TTC549 (cell line): ENCODE data around the gene PRM1.

ENCODE experiments used
- FAIRE-seq: peaks from 2 replicates; lab custom pipeline; 2012; peaks lifted over from hg19 to GRCh38; lab: Jason Lieb, UNC

The PRM1 gene

DNA sequence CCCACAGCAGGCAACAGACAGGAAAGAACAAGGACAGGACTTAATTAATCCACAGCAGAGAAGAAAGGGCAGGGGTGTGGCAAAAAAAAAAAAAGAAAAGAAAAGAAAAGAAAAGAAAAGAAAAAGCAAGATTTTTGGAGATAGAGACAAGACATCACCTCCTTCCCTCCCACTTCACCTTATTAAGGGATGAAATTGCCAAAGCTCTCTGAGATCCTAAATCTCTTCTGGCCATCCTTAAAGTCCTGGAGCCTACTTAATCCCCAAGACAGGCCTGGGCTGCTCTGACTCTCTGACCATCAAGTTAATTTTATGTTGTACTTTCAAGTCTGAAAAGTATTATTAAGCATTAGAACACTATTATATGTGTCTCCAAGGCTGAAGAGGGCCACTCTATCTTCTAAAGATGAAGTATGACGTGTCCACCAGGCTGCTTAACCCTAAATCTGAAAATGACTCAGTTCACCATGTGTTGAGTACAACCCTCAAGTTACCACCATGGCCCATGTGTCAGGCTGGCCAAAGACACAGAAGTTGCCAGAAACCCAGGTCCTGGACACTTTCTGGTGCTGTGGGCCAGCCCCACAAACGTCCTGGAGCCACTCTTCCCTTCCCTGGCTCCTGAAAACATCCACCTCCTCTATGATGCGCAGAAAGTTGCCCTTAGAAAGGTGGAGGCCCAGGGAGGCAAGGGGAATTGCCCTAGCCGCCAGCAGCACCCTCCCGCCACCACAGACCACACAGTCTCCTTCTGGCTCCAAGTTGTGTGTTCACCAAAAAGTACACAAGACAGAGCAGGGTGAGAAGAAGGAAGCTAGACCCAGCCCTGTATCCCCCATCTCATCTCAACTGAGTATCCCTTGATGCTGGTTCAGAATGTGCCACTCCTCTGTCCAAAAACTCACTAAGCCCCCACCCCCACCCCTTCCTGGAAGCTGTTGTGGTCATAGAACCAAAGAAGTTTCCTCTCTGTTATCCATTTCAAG lies 27.8 kb downstream of the PRM1 start:
- FAIRE-seq = no peak

GRCh38 chr16:11252482-11252931 lies 28.6 kb downstream of the PRM1 start:
- no peak for FAIRE-seq

DNA sequence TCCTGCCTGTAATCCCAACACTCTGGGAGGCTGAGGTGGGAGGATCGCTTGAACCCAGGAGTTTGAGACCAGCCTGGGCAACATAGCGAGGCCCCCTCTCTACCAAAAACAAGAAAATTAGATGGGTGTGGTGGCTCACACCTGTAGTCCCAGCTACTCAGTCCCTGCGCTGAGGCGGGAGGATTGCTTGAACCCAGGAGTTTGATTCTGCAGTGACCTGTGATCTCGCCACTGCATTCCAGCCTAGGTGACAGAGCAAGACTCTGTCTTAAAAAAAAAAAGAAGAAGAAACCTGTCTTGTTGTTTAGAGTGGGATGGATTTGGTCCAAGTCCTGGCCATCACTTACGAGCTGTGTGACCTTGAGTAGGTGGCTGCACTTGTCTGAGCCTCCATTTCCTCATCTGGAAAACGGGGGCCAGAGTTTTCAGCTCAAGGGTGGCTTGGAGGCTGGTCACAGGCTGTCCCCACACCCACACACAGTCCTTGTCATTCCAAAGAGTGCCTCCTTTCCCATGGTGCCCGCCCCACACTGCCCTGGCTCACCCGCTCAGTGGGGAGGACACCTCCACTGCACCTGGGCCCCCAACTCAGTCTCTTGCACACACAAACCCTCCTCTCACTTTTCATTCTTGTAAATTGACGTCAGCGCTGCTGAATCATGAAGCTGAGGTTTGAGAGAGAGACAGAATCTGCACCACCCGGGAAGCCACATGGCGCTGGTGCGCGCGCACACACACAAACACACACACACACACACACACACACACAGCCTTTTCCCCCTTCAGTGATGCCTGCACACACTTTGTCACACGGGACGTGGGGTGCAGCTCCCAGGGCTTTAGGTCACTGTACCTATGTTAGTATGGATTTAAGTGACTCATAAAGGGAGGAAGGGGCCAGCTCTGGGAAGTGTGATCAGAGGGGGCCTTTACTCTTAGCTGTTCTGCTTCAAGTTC lies 29.3 kb downstream of the PRM1 start:
- no peak for FAIRE-seq

DNA sequence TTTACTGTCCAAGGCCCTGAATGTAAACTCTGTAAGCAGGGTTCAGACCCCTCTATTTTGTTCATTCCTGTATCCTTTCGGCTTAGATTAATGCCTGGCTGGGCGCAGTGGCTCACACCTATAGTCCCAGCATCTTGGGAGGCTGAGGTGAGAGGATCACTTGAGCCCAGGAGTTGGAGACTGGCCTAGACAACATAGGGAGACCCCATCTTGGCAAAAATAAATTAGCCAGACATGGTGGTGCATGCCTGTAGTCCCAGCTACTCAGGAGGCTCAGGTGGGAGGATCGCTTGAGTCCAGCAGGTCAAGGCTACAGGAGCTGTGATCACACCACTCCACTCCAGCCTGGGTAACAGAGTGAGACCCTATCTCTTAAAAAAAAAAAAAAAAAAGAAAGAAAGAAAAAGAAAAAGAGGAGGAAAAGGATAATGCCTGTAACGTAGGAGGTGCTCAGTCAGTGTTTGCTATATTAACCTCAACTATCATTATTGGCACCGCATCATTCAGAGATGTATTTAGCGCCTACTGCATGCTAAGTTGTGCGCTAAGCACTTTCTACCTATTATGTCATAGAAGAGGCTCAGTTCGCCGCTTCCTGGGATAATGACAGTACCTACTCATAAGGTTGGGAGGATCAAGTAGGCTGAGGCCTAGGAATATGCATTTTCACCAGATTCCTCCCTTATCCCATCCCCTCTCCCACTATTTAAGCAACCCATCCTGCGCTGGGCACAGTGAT lies 30.2 kb downstream of the PRM1 start:
- no peak for FAIRE-seq

GRCh38 chr16:11250091-11250785 lies 30.9 kb downstream of the PRM1 start:
- FAIRE-seq = no peak

DNA sequence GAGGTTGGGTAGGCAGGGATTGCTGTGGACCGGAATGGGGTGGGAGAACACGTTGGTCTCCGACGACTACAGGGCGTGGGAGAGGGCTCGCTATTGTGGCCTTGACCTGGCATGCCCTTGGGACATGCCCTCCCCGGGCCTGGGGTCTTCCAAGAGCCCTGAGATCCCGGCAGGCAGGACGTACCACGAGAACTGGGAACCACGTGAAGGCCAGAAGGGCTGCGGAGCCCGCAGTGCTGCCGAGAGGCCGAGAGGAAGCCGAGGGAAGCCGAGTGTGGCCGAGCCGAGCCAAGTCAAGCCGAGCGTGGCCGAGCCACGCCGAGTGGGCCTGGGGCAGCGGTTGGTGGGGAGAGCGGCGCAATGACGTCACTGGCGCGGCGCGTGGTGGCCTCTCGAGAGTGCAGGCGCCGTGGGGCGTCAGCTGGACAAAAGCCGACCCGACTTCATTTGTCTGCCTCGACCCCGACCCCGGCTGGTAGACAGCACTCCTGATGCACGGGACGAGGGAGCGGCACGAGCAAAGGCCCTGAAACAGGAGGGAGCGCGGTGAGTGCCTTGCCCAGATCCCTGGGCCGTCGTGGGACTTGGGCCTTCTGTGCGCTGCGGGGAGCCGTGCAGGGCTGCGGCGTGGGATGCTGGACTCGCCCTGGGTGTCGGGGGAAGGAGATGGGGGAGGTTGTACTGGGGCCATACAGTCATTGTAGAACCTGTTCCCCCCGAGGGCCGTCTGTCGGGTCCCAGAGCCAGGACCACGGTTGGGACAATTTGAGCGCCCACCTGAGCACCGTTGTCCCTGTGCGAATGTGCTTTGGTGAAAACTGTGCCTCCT lies 31.7 kb downstream of the PRM1 start:
- no peak for FAIRE-seq

GRCh38 chr16:11248133-11248532 lies 33.0 kb downstream of the PRM1 start:
- no peak for FAIRE-seq

DNA sequence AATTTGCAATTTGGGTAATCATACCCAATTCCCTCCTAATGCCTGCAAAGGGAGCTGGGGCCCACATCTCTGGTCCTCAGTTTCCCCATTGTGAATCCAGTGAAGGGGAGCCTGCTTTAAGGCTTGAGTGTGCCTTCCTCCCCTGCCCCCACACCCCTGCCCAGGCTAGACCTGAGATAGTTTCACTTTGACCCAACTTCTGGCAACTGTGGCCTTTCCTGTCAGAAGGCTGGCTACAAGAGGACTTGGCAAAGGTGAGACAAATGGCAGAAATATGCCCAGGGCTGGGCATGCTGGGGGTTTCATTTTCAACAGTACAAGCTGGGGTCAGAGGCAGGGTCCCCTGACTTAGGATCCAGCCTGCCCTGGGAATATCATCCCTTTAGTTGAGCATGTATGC lies 35.1 kb downstream of the PRM1 start:
- FAIRE-seq = no peak

GRCh38 chr16:11245222-11245737 lies 35.9 kb downstream of the PRM1 start:
- no peak for FAIRE-seq

DNA sequence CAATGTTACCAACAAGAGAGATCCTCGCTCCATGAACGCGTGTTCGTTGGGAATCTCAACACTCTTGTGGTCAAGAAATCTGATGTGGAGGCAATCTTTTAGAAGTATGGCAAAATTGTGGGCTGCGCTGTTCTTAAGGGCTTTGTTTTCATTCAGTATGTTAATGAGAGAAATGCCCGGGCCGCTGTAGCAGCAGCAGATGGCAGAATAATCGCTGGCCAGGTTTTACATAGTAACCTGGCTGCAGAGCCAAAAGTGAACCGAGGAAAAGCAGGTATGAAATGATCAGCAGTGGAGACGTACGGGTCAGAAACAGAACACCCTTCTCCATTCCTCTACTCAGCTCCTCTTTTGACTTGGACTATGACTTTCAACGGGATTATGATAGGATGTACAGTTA lies 38.5 kb downstream of the PRM1 start:
- no peak for FAIRE-seq

GRCh38 chr16:11241480-11242204 lies 39.5 kb downstream of the PRM1 start:
- no peak for FAIRE-seq

DNA sequence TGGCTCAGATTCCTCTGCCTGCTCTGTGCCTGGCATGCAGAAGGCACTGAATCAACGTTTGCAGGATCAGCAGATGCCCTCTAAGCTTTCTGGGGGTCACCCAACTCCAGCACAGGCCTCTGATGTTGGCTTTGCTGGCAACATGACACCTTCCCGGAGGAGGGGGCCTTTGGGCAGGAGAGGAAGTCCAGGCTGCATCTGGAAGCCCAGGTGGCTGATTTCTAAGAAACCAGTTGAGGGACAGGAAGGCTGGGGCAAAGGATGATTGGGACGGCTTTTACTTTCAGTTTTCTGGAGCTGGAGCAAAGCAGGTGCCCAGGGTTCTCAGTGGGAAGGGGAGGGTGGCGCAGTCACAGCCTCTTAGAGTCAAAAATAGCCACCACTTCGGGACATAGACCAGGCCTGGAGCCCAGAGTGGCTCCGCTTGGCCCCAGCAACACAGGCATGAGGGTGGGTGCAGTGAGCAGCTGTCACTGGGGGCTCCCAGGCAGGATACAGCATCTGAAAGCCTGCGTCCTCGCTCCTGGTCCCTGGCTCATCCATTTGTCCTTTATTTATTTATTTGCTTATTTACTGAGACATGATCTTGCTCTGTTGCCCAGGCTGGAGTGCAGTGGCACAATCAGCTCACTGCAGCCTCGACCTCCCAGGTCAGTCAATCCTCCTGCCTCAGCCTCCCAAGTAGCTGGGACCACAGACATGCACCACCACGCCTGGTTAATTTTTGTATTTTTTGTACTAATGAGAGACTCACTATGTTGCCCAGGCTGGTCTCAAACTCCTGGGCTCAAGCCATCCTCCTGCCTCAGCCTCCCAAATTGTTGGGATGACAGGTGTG lies 40.3 kb downstream of the PRM1 start:
- no peak for FAIRE-seq

GRCh38 chr16:11239644-11240632 lies 41.2 kb downstream of the PRM1 start:
- FAIRE-seq = no peak

GRCh38 chr16:11238272-11239202 lies 42.6 kb downstream of the PRM1 start:
- FAIRE-seq = no peak

DNA sequence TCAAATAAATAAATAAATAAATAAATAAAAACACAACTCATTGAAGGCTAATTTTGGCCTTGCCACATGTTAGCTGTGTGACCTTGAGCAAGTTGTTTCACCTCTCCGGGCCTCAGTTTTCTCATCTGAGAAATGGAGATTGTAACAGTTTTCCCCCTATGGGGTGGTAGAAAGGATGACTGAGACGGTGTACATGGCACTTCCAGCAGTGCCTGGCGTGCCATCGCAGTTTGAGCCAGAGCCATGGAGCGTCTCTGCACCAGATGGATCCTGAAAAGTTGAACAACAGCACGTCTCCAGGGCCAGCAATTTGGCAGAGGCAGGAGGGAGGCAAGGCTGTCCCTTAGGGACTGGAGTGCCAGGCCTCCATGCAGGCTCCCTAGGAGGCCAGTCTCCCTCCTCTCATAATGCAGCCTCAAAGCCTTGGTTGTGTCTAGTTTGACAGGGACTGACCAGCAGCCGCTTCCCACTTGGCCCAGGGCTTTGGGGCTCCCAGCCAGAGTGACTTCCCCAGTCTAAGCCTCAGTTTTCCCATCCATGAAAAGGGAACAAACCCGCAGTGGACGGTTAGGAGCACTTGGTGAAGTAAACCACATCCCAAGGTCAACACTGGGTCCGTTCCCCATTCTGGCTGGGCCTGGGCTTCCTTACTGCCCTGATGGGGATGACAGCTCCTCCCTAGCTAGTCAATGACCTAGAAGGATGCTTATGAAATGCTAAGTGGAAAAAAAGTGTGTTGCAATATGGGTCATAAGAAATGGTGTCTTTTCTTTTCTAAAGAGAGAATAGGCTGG lies 44.5 kb downstream of the PRM1 start:
- no peak for FAIRE-seq

GRCh38 chr16:11235703-11235991 lies 45.5 kb downstream of the PRM1 start:
- no peak for FAIRE-seq
